ENCODE measurements around the gene SRSF2.

GRCh38 chr17:76755285-76755684 is 18.2 kb upstream of the SRSF2 start:
- TF ChIP-seq CTCF (conservative IDR thresholded peaks at IDR 0.05; ENCODE audit: low read length) (no peak), EZH2phosphoT487 (IDR thresholded peaks at IDR 0.05; ENCODE audit: borderline replicate concordance) (no peak)
